ENCODE measurements around the gene OVOL2.

DNA sequence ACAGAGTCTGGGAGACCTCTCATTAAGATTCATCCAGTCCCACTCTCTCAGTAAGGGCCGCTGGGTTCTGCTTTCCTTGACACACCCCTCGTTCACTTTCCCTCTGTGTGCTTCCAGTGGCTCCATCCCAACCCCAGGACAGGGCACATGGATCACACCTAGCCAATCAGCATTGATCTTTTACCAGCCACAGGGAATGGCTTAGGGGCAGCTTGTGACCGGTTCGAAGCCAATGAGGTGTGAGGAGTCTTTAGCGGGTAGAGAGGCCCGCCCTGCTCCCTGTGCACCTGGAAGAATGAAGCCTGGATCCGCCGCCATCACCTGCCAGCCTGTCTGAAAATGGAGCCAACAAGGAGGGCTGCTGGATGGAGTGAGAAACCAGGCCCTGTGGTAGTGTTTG lies 35.2 kb upstream of the OVOL2 start:
- TF ChIP-seq POLR2A (IDR thresholded peaks at IDR 0.05) = no peak
- TF ChIP-seq, protein P1, sequence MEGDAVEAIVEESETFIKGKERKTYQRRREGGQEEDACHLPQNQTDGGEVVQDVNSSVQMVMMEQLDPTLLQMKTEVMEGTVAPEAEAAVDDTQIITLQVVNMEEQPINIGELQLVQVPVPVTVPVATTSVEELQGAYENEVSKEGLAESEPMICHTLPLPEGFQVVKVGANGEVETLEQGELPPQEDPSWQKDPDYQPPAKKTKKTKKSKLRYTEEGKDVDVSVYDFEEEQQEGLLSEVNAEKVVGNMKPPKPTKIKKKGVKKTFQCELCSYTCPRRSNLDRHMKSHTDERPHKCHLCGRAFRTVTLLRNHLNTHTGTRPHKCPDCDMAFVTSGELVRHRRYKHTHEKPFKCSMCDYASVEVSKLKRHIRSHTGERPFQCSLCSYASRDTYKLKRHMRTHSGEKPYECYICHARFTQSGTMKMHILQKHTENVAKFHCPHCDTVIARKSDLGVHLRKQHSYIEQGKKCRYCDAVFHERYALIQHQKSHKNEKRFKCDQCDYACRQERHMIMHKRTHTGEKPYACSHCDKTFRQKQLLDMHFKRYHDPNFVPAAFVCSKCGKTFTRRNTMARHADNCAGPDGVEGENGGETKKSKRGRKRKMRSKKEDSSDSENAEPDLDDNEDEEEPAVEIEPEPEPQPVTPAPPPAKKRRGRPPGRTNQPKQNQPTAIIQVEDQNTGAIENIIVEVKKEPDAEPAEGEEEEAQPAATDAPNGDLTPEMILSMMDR (IDR thresholded peaks at IDR 0.05 in 4 of 5, conservative IDR thresholded peaks at IDR 0.05 in 1 of 5) = no peak

Measured in gastrocnemius medialis (tissue), 4 donors.